DND-41 (cell line): Measurements from ENCODE around the gene TSPYL1.

ENCODE experiments used
- ATAC-seq: fragments of 200-7000 bp; cut with Tn5 transposase; 3 replicates; pipeline ENCODE4 v1.9.1; 2021; ENCODE audit warnings: low read depth; ENCODE audit not compliant: insufficient read depth
- DNase-seq: peaks from one replicate; pipeline ENCODE4 v3.0.0-alpha.2; 2020
- H2AFZ ChIP-seq: 2 replicates; pipeline ENCODE4 v1.6.0; 2012; ENCODE audit warnings: low read depth, low read length
- H3K27ac ChIP-seq: 2 replicates; pipeline ENCODE4 v1.5.1; 2012; ENCODE audit warnings: low read length, inconsistent platforms
- H3K27me3 ChIP-seq: fragments of 200-600 bp; sonication (generic); 2 replicates; pipeline ENCODE4 v1.6.0; 2012; ENCODE audit warnings: low read length, mild to moderate bottlenecking, inconsistent platforms; ENCODE audit not compliant: insufficient read depth, poor library complexity
- H3K36me3 ChIP-seq: 2 replicates; pipeline ENCODE4 v1.5.1; 2012; ENCODE audit warnings: low read length, inconsistent platforms; ENCODE audit not compliant: insufficient read depth
- H3K4me1 ChIP-seq: 2 replicates; pipeline ENCODE4 v1.5.1; 2012; ENCODE audit warnings: mild to moderate bottlenecking, low read length; ENCODE audit not compliant: insufficient read depth
- H3K4me2 ChIP-seq: 2 replicates; pipeline ENCODE4 v1.6.0; 2012; ENCODE audit warnings: mild to moderate bottlenecking, moderate library complexity, low read length, inconsistent platforms; ENCODE audit not compliant: insufficient read depth
- H3K4me3 ChIP-seq, 2 experiments: fragments of 200-600 bp in 1 of 2; shearing (Covaris generic) in 1 of 2; 2 replicates each; pipeline ENCODE4 v1.5.1; 2012 to 2016; ENCODE audit warnings: inconsistent platforms in 2 of 2, low read length in 2 of 2, mild to moderate bottlenecking in 2 of 2, low read depth in 1 of 2, moderate library complexity in 1 of 2
- H3K79me2 ChIP-seq: 2 replicates; pipeline ENCODE4 v1.6.0; 2012; ENCODE audit warnings: low read length, inconsistent platforms; ENCODE audit not compliant: insufficient read depth
- H3K9ac ChIP-seq: 2 replicates; pipeline ENCODE4 v1.6.0; 2012; ENCODE audit warnings: low read depth, mild to moderate bottlenecking, inconsistent platforms, low read length, moderate library complexity
- H3K9me3 ChIP-seq: 2 replicates; pipeline ENCODE4 v1.5.1; 2012; ENCODE audit warnings: low read length, moderate library complexity, mild to moderate bottlenecking, inconsistent platforms; ENCODE audit not compliant: insufficient read depth, severe bottlenecking
- H4K20me1 ChIP-seq: 2 replicates; pipeline ENCODE4 v1.6.0; 2012; ENCODE audit warnings: low read length; ENCODE audit not compliant: insufficient read depth
- CTCF ChIP-seq: IDR thresholded peaks from 2 replicates; pipeline ENCODE4 v1.5.1; 2012; ENCODE audit warnings: borderline replicate concordance, low read length, moderate library complexity, mild to moderate bottlenecking; ENCODE audit not compliant: poor library complexity, severe bottlenecking; ENCODE audit errors: extremely low read depth
- EZH2 ChIP-seq: IDR thresholded peaks from 3 replicates; pipeline ENCODE4 v1.6.1; 2012; ENCODE audit warnings: borderline replicate concordance, low read depth, mild to moderate bottlenecking, moderate library complexity, low read length, inconsistent platforms; ENCODE audit not compliant: severe bottlenecking

The TSPYL1 gene

DNA sequence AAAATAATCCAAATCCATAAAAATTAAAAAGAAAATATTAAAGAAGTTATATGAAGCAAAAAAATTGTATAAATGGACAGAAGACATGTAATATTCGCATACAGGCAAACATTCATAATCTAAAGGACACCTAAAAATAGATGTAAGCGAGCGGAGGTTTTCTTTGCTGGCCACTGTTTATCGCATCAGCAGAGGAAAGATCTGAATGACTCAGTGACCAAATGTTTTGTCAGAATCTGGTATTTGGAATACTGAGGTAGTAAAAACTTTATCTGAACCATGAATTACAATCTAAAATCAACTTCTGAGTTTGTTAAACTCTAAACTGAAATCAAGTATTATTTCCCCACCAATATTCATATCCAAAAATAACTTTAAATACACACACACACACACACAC, 33.6 kb downstream of the TSPYL1 start:
- ATAC-seq (no peak), DNase-seq (no peak)
- no peak overlapping the region for H3K9ac ChIP-seq
- H3K4me3 ChIP-seq = no peak overlapping the region
- TF ChIP-seq EZH2 (no peak), CTCF (no peak)
- peaks cover 8% of the 10 kb centered on the region for H4K20me1 ChIP-seq
- no peak overlapping the region for H2AFZ ChIP-seq
- H3K4me2 ChIP-seq = no peak overlapping the region
- H3K4me1 ChIP-seq = peaks cover 16% of the 10 kb centered on the region
- no peaks in the 10 kb centered on the region for H3K9me3 ChIP-seq
- H3K27ac ChIP-seq = no peak overlapping the region
- no peaks in the 10 kb centered on the region for H3K27me3 ChIP-seq
- peaks cover 6% of the 10 kb centered on the region for H3K36me3 ChIP-seq
- H3K79me2 ChIP-seq = peaks cover 10% of the 10 kb centered on the region

GRCh38 chr6:116244284-116244683, 35.4 kb downstream of the TSPYL1 start:
- H3K9ac ChIP-seq = no peak overlapping the region
- ATAC-seq (no peak), DNase-seq (no peak)
- H3K79me2 ChIP-seq = no peaks in the 10 kb centered on the region
- H3K27ac ChIP-seq = no peak overlapping the region
- H3K36me3 ChIP-seq = no peaks in the 10 kb centered on the region
- H3K27me3 ChIP-seq = no peaks in the 10 kb centered on the region
- TF ChIP-seq EZH2 = no peak
- TF ChIP-seq CTCF = no peak
- no peaks in the 10 kb centered on the region for H4K20me1 ChIP-seq
- no peaks in the 10 kb centered on the region for H3K9me3 ChIP-seq
- no peak overlapping the region for H3K4me3 ChIP-seq
- no peak overlapping the region for H2AFZ ChIP-seq
- H3K4me2 ChIP-seq = no peak overlapping the region
- H3K4me1 ChIP-seq = 0 out of 2 replicates have a peak, but pooled peaks cover 3% of the 10 kb centered on the region

- no peak overlapping the region for H3K4me2 ChIP-seq
- ATAC-seq = no peak
Observed at GRCh38 chr6:116239856-116240255, 39.9 kb downstream of the TSPYL1 start.

More at GRCh38 chr6:116239856-116240255, 39.9 kb downstream of the TSPYL1 start:
- Histone ChIP-seq H2AFZ (no peak overlapping the region), H3K9me3 (no peaks in the 10 kb centered on the region), H3K79me2 (no peaks in the 10 kb centered on the region), H3K9ac (no peak overlapping the region), H3K27me3 (no peaks in the 10 kb centered on the region), H4K20me1 (no peaks in the 10 kb centered on the region), H3K27ac (no peak overlapping the region), H3K4me1 (no peaks in the 10 kb centered on the region), H3K4me3 (no peak overlapping the region), H3K36me3 (no peaks in the 10 kb centered on the region)
- TF ChIP-seq EZH2 = no peak
- TF ChIP-seq CTCF = no peak
- DNase-seq = no peak
